GM12873 (cell line): Measurements from ENCODE around the gene BMAL1.

Source experiments
- TF ChIP-seq, protein P1 (sequence below): IDR thresholded peaks from 2 replicates; pipeline ENCODE4 v1.5.1; 2012; ENCODE audit warnings: low read depth, mild to moderate bottlenecking, moderate library complexity, low read length, control low read depth; ENCODE audit not compliant: insufficient read depth; ENCODE audit errors: missing control alignments

BMAL1 gene

DNA sequence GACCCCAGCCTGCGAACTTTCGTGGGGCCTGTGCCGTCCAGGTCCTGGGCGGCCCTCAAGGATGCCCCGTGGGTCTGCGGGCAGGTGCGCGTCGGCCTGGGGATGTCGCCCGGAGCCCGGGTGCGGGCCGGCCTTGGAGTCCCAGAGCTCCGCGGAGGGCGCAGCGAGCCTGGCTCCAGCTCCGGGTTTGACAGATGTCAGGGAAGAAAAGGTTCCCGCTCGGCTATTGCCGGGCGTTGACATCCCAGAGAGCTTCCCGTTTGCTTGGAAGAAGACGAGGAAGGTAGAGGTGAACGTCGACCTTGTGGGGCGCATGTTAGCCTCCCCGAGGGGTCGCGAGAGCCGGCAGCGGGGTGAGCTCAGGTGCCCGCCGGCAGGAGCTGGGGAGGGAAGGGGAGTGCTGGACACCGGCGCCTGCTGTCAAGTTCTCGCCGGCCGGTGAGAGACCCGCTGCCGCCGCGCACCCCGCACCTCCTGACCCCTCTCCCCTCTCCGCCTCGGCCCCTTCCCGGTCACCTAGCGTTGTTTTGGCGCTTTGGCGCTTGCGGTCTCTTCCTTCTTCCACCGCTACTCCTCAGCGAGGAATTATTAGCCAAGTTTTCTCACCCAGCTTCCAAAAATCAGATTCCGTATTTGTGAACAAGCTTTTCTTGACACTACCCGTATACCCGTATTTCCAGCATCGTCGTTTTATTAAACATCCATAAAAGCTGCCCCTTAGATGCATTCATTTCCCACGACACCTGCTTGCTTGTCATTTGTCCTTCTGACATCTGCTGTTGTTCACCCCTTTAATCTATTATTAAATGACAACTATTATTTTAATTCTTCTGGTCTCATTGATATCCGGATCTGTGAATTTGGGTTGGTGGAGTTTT is 1.3 kb downstream of the BMAL1 start:
- TF ChIP-seq, protein P1, sequence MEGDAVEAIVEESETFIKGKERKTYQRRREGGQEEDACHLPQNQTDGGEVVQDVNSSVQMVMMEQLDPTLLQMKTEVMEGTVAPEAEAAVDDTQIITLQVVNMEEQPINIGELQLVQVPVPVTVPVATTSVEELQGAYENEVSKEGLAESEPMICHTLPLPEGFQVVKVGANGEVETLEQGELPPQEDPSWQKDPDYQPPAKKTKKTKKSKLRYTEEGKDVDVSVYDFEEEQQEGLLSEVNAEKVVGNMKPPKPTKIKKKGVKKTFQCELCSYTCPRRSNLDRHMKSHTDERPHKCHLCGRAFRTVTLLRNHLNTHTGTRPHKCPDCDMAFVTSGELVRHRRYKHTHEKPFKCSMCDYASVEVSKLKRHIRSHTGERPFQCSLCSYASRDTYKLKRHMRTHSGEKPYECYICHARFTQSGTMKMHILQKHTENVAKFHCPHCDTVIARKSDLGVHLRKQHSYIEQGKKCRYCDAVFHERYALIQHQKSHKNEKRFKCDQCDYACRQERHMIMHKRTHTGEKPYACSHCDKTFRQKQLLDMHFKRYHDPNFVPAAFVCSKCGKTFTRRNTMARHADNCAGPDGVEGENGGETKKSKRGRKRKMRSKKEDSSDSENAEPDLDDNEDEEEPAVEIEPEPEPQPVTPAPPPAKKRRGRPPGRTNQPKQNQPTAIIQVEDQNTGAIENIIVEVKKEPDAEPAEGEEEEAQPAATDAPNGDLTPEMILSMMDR = no peak

DNA sequence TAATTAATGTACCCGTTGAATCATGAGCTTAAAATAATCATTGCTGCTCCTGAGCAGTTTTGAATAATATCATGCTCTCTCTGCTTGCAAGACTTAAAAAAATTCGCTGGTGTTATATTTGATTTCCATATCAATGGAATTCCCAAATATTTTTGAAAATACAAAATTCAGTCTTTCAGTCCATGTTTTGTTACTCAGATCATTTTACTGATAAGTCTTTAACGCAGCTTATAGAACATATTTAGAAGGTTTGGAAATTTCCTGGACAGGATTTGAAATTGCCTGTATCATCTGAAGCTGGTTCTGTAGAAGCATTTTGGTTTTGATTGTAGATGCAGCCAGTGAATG is 1.9 kb downstream of the BMAL1 start:
- TF ChIP-seq, protein P1 = no peak

DNA sequence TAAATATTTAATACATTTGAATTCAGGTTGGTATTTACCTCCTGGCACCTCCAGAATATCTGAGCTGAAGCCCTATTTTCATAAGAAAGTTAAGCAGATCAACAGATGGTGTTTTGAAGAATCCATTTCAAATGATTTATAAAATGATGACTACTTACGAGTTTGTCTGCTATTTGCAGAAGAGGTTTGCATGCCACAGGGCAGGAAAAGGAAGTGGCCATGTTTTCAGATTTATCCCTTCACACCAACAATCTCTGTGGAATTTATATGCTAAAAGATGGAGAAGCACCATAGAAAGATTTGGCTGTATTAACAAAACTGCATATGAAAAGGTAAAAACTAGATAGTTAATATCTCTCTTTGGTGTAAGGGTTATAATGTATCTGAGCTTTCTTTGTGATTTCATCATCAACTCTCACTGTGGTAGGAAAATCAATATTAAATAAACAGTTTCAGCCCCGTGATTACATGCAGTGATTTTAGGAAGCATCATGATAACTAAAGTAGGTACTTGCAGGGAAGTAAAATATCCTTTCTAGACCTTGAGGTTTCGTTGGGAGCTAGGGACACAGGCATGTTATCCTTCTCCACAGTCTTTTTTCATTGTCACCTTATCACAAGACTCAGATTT is 2.6 kb downstream of the BMAL1 start:
- TF ChIP-seq, protein P1 = no peak

DNA sequence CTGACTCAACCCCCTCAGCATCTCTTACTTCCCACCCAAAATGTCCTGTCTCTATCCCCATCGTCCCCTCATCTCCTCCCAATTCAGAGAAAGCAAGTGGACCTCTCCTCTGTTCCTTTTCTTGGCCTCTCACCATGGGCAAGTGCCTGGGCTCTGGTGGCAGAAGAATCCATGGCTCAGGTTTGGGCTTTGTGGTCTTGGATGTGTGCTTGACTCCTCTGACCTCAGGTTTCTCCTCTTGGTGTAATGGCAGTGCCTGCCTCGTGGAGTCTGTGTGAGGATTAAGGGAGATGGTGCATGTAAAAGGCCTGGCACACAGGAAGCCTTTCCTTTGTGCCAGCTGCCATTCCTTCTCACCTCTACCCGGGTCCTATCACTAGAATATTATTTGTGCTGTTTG is 3.2 kb downstream of the BMAL1 start:
- TF ChIP-seq, protein P1 = no peak

DNA sequence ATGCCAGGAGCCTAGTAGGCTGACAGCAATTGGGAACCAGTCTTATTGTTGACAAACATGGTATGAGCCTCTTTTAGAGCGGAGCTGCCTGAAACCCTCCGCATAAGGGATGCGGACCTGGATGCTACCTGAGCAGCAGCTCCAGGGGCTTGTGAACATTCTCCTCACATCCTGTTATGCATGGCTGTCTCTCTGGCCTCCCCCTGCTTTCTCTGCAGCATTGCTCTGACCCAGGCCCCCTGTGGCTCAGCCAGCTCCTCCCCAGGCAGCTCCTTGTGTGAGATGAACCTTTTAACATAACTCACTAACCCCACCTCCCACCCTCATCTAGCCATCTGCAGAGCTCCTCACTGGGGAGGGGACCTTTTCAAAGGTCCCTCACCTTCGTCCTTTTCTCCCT is 6.0 kb downstream of the BMAL1 start:
- TF ChIP-seq, protein P1 = no peak

DNA sequence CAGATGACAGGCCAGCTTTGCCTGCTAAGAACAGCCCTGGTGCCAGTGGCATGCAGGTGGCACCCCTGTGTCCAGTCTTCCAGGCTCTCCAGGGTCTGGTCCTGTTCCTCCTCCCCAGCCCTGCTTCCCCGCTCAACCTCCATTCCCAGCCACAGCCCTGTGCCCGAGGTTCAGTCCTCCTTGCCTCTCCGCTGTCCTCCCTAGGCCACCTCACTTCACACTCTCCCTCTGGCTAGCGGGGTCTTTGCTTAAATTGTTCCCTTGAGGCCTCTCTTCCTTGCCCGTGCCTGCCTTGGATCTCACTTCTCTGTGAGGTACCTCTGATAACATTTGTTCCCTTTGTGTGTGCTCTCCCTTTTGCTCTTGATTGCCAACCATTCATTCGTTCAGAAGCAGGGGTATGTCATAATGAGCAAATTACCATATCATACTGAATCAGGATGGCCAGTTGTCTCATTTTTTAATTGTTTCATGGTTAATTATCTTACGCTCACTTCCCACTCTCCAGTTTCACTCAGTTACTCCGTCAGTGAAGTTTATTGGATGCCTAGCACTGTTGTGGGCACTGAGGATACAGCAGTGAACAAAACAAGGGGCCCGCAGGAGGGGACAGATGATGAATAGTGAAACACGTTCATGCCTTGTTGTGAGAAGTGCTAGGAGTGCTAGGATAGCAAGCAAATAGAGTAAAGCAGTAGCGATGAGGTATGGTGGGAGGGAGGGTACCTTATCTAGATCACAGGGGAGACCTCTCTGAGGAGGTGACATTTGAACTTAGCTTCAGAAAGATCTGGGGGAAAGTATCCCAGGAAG is 7.4 kb downstream of the BMAL1 start:
- TF ChIP-seq, protein P1 = no peak
